HG03521 (cell line): ENCODE results near the gene NFASC.

Experiments
- ATAC-seq: cut with Tn5 transposase; IDR thresholded peaks from one replicate; pipeline ENCODE4 v1.9.1; 2021; ENCODE audit warnings: mild to moderate bottlenecking, moderate library complexity; ENCODE audit not compliant: unreplicated experiment

NFASC gene

GRCh38 chr1:204870160-204870912 lies at the start of gene NFASC:
TSS of gene NFASC (plus strand) at chr1:204870862. CDS start at chr1:204944316, 73,454 bp downstream.
- no peak for ATAC-seq

DNA sequence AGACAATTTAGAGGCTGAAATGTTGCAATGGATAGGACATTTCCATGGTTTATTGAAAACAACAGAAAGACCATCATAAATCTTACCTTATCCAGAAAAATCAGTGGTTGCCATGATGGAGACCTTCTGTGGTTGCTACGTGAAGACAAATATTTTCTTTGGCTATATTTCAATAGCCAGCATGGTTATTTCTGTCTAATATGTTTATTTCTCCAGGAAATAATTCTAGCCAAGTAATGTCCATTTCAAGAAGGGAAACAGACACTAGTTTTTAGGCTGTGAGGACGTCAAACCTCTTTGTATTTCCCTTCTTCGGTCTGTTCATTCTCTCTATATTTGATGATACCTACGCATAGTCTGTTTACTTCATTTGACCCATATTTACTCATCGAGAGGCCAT lies 49.2 kb upstream of the NFASC start:
- ATAC-seq = no peak

DNA sequence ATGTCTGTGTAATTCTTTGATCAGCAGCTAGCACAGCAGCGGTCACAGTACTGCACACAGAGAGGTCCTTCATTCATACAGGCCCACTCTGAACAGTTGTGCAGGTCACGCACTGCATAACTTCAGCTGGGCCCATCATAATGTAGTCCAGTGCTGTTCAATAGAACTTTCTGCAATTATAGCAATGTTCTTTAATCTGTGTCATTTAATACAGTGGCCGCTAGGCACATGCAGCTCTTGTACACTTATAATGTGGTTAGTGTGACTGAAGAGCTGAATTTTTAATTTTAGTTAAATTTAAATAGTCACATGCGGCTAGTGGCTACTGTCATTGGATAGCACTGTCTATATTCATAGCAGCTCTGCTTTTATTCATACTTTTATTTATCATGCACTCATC lies 48.7 kb upstream of the NFASC start:
- no peak for ATAC-seq

DNA sequence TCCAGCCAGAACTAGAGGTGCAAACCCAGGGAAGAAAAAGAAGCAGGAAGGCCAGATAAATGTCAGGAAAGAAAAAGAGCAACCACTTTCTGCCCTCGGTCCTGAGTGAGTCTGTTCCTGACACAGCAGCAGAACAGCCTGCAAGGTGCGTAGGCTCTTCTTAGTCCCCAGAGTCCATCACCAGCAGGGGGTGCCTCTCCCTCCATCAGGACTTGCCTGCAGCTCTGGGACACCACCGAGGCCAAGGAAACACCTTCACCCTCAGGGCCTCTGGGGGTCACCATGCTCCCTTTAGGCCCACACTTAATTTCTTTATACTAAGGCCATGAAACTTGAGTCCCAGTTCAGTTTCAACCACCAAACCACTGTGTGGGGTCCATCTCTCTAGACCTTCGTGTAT lies 43.7 kb upstream of the NFASC start:
- ATAC-seq = no peak

GRCh38 chr1:204828352-204828850 lies 42.3 kb upstream of the NFASC start:
- ATAC-seq = no peak

DNA sequence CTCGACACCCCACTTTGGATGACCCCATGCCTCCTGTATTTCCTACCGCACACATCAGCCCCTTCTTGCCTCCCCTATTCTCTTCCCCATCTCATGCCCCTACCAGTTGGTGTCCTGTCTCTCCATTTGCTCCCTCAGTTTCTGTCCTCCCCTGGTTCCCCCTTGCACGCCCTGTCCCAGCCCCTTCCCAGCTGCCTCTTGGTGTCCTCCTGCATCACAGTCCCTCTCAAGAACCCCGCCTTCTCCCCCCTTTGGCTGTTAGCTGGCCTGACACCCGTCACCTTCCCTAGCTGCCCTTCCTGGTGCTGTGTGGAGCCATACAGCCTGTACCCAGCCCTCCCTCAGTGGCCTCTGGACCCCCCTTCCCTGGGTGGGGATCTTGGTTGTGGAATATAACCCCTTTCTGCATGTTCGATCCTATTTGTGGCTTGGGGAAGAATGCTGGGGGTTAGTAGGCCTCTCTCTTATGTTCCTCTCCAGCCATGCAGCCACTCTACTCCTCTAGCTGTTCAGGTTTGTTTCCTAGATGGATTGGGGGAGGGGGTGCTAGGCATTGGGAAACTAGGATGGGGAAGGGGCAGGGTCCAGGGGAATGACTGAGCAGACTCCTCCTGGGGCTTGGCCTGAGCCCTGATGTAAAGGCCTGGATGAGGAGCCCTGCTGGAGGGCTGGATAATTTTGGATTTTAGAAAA lies 41.4 kb upstream of the NFASC start:
- ATAC-seq = no peak

GRCh38 chr1:204830747-204831146 lies 39.9 kb upstream of the NFASC start:
- no peak for ATAC-seq

GRCh38 chr1:204831186-204831585 lies 39.5 kb upstream of the NFASC start:
- no peak for ATAC-seq

GRCh38 chr1:204834336-204834735 lies 36.3 kb upstream of the NFASC start:
- no peak for ATAC-seq

GRCh38 chr1:204834752-204835151 lies 35.9 kb upstream of the NFASC start:
- no peak for ATAC-seq

DNA sequence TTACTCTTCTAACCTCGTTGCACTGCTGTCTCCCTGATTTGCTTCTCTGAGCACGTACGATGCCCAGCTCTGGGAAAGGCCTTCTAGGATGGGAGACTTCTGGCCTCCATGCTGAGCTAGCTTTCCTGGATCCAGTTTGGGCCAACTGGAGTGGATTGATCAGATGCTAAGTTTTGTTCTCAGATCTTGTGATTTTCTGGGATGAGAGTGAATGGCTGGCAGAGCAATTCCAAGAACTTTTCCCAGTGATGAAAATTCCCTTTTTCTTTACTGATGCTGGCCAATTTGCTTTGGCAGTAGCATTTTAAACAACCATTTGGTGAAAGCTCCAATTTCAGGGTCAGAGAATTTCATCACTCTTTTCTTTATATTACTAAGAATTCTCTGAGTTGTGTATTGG lies 34.9 kb upstream of the NFASC start:
- ATAC-seq = no peak

GRCh38 chr1:204836856-204837255 lies 33.8 kb upstream of the NFASC start:
- no peak for ATAC-seq

GRCh38 chr1:204837440-204838084 lies 33.1 kb upstream of the NFASC start:
- ATAC-seq = no peak

- ATAC-seq = no peak
These were observed 29.3 kb upstream of the NFASC start for GRCh38 chr1:204841316-204841715.

GRCh38 chr1:204841798-204842197 lies 28.9 kb upstream of the NFASC start:
- no peak for ATAC-seq

DNA sequence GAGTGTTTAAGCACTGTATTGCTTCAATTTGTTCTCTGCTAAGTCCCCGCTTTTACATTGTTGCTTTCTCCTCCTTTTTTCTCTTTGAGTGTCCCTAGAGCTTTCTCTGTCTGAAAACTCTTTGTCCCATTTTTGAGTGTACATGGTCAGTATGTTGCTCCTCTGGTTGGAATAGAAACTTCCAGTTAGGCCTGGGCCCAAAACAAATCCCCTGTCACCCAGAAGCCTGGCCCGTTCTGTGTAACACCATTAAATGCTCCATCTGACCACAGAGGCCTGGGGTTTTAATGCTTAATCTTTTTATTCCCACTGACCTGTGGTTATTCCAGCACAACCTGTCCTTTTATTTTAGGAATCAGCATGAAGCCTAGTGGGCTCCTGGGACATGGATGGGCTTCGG lies 28.3 kb upstream of the NFASC start:
- no peak for ATAC-seq

DNA sequence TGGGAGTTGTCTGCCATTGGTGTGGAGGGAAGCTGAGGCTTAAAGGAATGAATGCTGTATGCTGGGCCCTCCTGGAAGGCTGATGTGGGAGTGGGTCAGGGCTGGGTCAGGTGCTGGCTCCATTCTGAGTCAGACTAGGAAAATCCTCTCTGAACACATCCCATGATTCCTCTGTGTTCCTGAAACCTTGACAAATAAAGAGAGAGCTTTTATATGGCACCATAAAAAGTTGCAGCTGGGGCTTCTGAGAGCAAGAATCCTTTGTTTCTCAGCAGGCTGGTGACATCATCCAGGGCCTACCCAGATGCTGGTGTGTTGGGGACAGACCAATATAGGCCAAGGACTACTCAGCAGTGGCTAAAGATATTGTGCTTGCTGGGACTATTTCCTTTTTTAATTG lies 27.8 kb upstream of the NFASC start:
- no peak for ATAC-seq

GRCh38 chr1:204846546-204846945 lies 24.1 kb upstream of the NFASC start:
- ATAC-seq = no peak

GRCh38 chr1:204848579-204848978 lies 22.1 kb upstream of the NFASC start:
- ATAC-seq = no peak

- no peak for ATAC-seq
These were observed 17.8 kb upstream of the NFASC start for GRCh38 chr1:204852854-204853253.

GRCh38 chr1:204853436-204853835 lies 17.2 kb upstream of the NFASC start:
- ATAC-seq = no peak

DNA sequence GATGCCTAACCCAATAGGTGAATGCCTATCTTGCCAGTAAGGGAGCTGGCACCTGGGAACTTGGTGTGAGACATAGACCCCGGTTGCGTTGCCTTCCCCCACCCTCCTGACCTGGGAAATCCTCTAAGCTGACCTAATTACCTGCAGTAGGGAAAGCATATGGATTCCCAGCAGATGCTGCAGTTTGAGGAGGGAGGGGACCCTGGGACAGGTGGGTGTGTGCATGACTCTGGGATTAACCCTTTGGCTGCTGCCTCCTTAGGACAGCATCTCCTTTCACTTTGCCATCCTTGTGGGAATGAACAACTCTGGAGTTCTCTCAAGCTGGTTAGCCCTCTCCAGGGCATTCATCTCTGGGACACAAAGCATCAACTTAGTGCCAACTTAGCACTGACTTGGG lies 16.4 kb upstream of the NFASC start:
- ATAC-seq = no peak
